Heart right ventricle (tissue), 16 donors: ENCODE results near the gene EGLN2. TPM values are rescaled to one million over a fixed set of nuclear protein-coding genes. Genes with fewer than 3 reads are reported as not detected.

Source experiments
- ATAC-seq, 8 donors: fragments of 200-7000 bp; cut with Tn5 transposase; one replicate each; pipeline ENCODE4 v1.9.1; 2020; ENCODE audit warnings: mild to moderate bottlenecking in 8 of 8, moderate library complexity in 8 of 8, moderate number of reproducible peaks in 1 of 8
- DNase-seq, 2 donors: peaks; one replicate each; pipeline ENCODE4 v3.0.0-alpha.2; 2020
- H3K27ac ChIP-seq, 10 donors: fragments of 200-600 bp; sonication (generic) in 2 of 10; one replicate each; pipeline versions ENCODE4 v1.5.0 to v1.8.0; 2020 to 2022; ENCODE audit warnings: mild to moderate bottlenecking in 3 of 10
- H3K27me3 ChIP-seq, 7 donors: fragments of 200-600 bp; one replicate each; pipeline ENCODE4 v1.8.0; 2021 to 2022; ENCODE audit warnings: mild to moderate bottlenecking in 2 of 7
- H3K36me3 ChIP-seq, 9 donors: fragments of 200-600 bp; sonication (generic) in 1 of 9; one replicate each; pipeline versions ENCODE4 v1.5.0 to v1.8.0; 2020 to 2022; ENCODE audit warnings: mild to moderate bottlenecking in 2 of 9
- H3K4me1 ChIP-seq, 9 donors: fragments of 200-600 bp; sonication (generic) in 1 of 9; one replicate each; pipeline versions ENCODE4 v1.5.0 to v1.8.0; 2020 to 2022; ENCODE audit warnings: mild to moderate bottlenecking in 4 of 9
- H3K4me3 ChIP-seq, 10 donors: fragments of 200-600 bp; sonication (generic) in 2 of 10; one replicate each; pipeline versions ENCODE4 v1.5.0 to v1.8.0; 2020 to 2022; ENCODE audit warnings: mild to moderate bottlenecking in 7 of 10, moderate library complexity in 2 of 10
- H3K9me3 ChIP-seq, 11 donors: fragments of 200-600 bp in 10 of 11; sonication (generic) in 2 of 11; one replicate each; pipeline versions ENCODE4 v1.5.0 to v1.8.0; 2013 to 2022; ENCODE audit warnings: mild to moderate bottlenecking in 2 of 11, control low read depth in 1 of 11, moderate library complexity in 1 of 11
- CTCF ChIP-seq, 9 donors: fragments of 200-600 bp; sonication (generic) in 2 of 9; IDR thresholded peaks; one replicate each; pipeline versions ENCODE4 v1.5.0 to v1.8.0; 2021 to 2022; ENCODE audit warnings: antibody characterized with exemption in 9 of 9, mild to moderate bottlenecking in 5 of 9, moderate library complexity in 1 of 9
- WGBS, 2 donors: extraction: QIAGEN DNeasy Blood & Tissue Kit; methylation state at CpG; one replicate each; pipeline ENCODE4 v1.1.7; 2013; ENCODE audit warnings: inconsistent platforms in 1 of 2; 5-methylcytosine and 5-hydroxymethylcytosine counted together
- intact Hi-C, 10 donors: fragments of 100-400 bp; cut with DNase I; formaldehyde crosslinking; loops; one replicate each; pipeline versions ENCODE4 v1.11.1 to v1.14.2; 2022
- polyA plus RNA-seq, 2 donors: library from polyadenylated mRNA; stranded (reverse); fragments of 200-250 nt; gene quantifications; one replicate each; pipeline ENCODE4 v1.2.3, GENCODE V29; 2013
- total RNA-seq, 10 donors: library from RNA; stranded (reverse); fragmentation: NEBNext Ultra II Directional in 3 of 10; extraction: Animal tissue kit (Norgen Biotek cat#: 25700) in 3 of 10; gene quantifications; one replicate each; pipeline versions ENCODE4 v1.2.1 to v1.2.4, GENCODE V29; 2021 to 2023
- donor health status: Arrhythmogenic right ventricular cardiomyopathy.
- donor health status: ischemic (EF 13 %, LVEDD 7.1; RV severe dilation, severe dysfunction).
- donor health status: healthy with polysubstance abuse.
- donor health status: DM: no; HTN: yes; CAD: no.
- donor health status: DM: no; HTN: no; CAD: no.
- donor health status: ischemic (EF 25% LVEDD 6.9; RV normal size, moderate dysfunction).
- donor health status: ischemic (EF 25% LVEDD 5.7; RV mildly dilated, moderate dysfunction).
- donor health status: healthy.
- donor health status: DM: yes; HTN: yes; CAD: no.
- donor health status: Ischemic cardiomyopathy.
- donor health status: ischemic (EF 35%, LVEDD 5.7; RV mildly dilated, moderate dysfunction).
- donor health status: nonischemic (EF 11% LVEDD 7.7; RV severe dilation, severe dysfunction).
- donor health status: DM: yes; HTN: yes; CAD: no.
- donor health status: PGD.
- donor health status: ischemic (EF 29% LVEDD 5.4; RV normal size, mild dysfunction).
- donor health status: nonischemic (EF 23%, LVEDD 6.1; RV moderate dilation, normal function).

EGLN2 gene
- total and polyA plus RNA-seq, 12 donors: 31.8 to 78.6 (median 46.0) TPM

DNA sequence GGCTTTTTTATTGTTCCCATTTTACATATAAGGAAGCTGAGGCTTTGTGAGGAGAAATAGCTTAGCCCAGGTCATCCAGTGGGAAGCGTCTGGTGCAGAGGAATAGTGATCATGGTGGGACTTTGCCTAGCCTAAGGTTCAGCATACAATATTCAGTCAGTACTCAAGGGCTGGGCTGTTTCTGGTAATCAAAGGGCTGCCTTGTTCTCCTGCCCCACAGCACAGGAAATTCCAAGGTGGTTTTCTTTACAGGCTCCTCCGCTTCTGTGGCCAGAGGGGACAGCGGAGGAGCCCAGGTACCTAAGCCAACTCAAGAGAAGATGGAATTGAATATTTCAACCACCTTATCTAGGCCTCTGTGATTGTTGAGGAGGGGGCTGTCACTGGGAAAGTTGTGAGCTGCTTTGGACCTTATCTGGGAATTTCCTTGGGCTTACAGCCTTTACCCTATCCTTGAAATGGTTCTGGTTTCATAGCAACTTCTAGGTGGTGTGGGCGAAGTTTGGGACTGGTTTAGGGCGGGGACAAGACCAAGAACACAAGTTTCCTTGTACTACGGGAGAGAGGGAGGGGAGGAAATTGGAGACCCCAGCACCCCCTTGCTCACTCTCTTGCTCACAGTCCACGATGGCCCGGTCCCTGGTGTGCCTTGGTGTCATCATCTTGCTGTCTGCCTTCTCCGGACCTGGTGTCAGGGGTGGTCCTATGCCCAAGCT lies 23.9 kb upstream of the EGLN2 start, which contains the start of gene MIA:
TSS of gene MIA (plus strand) at position 606 of the 716 bp plus-strand sequence. CDS start at position 628, 22 bp downstream.
- H3K27me3 ChIP-seq: no peaks in the 10 kb centered on the region
- TF ChIP-seq CTCF (IDR thresholded peaks at IDR 0.05): no peak
- H3K9me3 ChIP-seq: peaks cover 0 to 4% (median 0%) of the 10 kb centered on the region in 11 donors
- WGBS, 2 donors: 79 to 84% methylated on average over 9 of the region's 9 CpGs
- ATAC-seq (no peak), DNase-seq (no peak)
- H3K36me3 ChIP-seq: peaks cover 0 to 3% (median 0%) of the 10 kb centered on the region in 9 donors
- peaks cover 7 to 25% (median 14%) of the 10 kb centered on the region in 9 donors for H3K4me1 ChIP-seq
- peak within 1 kb of the TSS in 3 of 10 donors; percentile 96 to 97 (median 96) for H3K27ac ChIP-seq
- intact Hi-C loops: no loop called here
- no peak within 1 kb of the TSS for H3K4me3 ChIP-seq

- ATAC-seq (no peak), DNase-seq (no peak)
- H3K9me3 ChIP-seq: peaks cover 0 to 4% (median 0%) of the 10 kb centered on the region in 11 donors
- no peaks in the 10 kb centered on the region for H3K27me3 ChIP-seq
- 88 to 90% methylated on average over 10 of the region's 10 CpGs for WGBS, 2 donors
- H3K36me3 ChIP-seq: peaks cover 0 to 4% (median 0%) of the 10 kb centered on the region in 9 donors
- H3K4me1 ChIP-seq: peaks cover 7 to 25% (median 14%) of the 10 kb centered on the region in 9 donors
- no peak overlapping the region for H3K27ac ChIP-seq
- TF ChIP-seq CTCF (IDR thresholded peaks at IDR 0.05): no peak
- intact Hi-C loops: no loop called here
- no peak overlapping the region for H3K4me3 ChIP-seq
These were observed 23.4 kb upstream of the EGLN2 start for GRCh38 chr19:40775632-40776022.

- Histone ChIP-seq H3K4me3 (peak overlapping the region in 1 of 10 donors; percentile 74), H3K27me3 (no peaks in the 10 kb centered on the region), H3K27ac (peak overlapping the region in 7 of 10 donors; percentile 96 to 99 (median 97)), H3K36me3 (peaks cover 0 to 5% (median 0%) of the 10 kb centered on the region in 9 donors), H3K9me3 (no peaks in the 10 kb centered on the region), H3K4me1 (peaks cover 7 to 25% (median 14%) of the 10 kb centered on the region in 9 donors)
- ATAC-seq (no peak), DNase-seq (no peak)
- 81 to 82% methylated on average over 7 of the region's 7 CpGs for WGBS, 2 donors
- no peak for TF ChIP-seq CTCF (IDR thresholded peaks at IDR 0.05)
- intact Hi-C loops: no loop called here
These were observed 22.6 kb upstream of the EGLN2 start for GRCh38 chr19:40776364-40776763.

- no peak for TF ChIP-seq CTCF (IDR thresholded peaks at IDR 0.05)
- peaks cover 7 to 25% (median 14%) of the 10 kb centered on the region in 9 donors for H3K4me1 ChIP-seq
- DNase-seq (peak; percentile 63 to 95), ATAC-seq (peak; percentile 80 to 94 (median 88))
- no peaks in the 10 kb centered on the region for H3K9me3 ChIP-seq
- WGBS, 2 donors: 8 to 13% methylated on average over 13 of the region's 13 CpGs
- peak overlapping the region; percentile 89 to 100 (median 96) for H3K27ac ChIP-seq
- H3K27me3 ChIP-seq: no peaks in the 10 kb centered on the region
- intact Hi-C loops: no loop called here
- peak overlapping the region; percentile 43 to 84 (median 74) for H3K4me3 ChIP-seq
- peaks cover 0 to 9% (median 0%) of the 10 kb centered on the region in 9 donors for H3K36me3 ChIP-seq
These were observed 21.9 kb upstream of the EGLN2 start for GRCh38 chr19:40776932-40777644.
